Sigmoid colon (tissue), 7 donors: ENCODE results near the gene MTX2. TPM values are rescaled to one million over a fixed set of nuclear protein-coding genes. Genes with fewer than 3 reads are reported as not detected.

ENCODE experiments used
- DNase-seq: peaks from one replicate; pipeline ENCODE4 v3.0.0-alpha.2; 2019
- H3K27ac ChIP-seq, 4 donors: fragments of 200-600 bp; sonication (generic); one replicate each; pipeline ENCODE4 v1.5.1; 2016 to 2019; ENCODE audit warnings: mild to moderate bottlenecking in 1 of 4
- H3K27me3 ChIP-seq, 3 donors: fragments of 200-600 bp; sonication (generic); one replicate each; pipeline ENCODE4 v1.5.1; 2019; ENCODE audit warnings: mild to moderate bottlenecking in 1 of 3
- H3K36me3 ChIP-seq, 4 donors: fragments of 200-600 bp; sonication (generic); one replicate each; pipeline ENCODE4 v1.5.1; 2016 to 2019
- H3K4me1 ChIP-seq, 4 donors: fragments of 200-600 bp; sonication (generic); one replicate each; pipeline ENCODE4 v1.5.1; 2017 to 2019
- H3K4me3 ChIP-seq, 4 donors: fragments of 200-600 bp; sonication (generic); one replicate each; pipeline ENCODE4 v1.5.1; 2017 to 2019; ENCODE audit warnings: mild to moderate bottlenecking in 2 of 4, moderate library complexity in 1 of 4
- H3K9me3 ChIP-seq, 4 donors: fragments of 200-600 bp in 3 of 4; sonication (generic) in 3 of 4; one replicate each; pipeline versions ENCODE4 v1.5.1 to v1.6.1; 2013 to 2019
- EP300 ChIP-seq, 4 donors: sonication (generic); formaldehyde crosslinking; IDR thresholded peaks; one replicate each; pipeline ENCODE4 v1.6.1; 2017; ENCODE audit warnings: antibody characterized with exemption in 4 of 4
- POLR2A ChIP-seq, 2 donors: fragments of 450-650 bp; IDR thresholded peaks; one replicate each; pipeline ENCODE4 v1.6.1; 2016; ENCODE audit warnings: antibody characterized with exemption in 2 of 2, mild to moderate bottlenecking in 2 of 2, moderate library complexity in 2 of 2
- POLR2AphosphoS5 ChIP-seq, 4 donors: sonication (generic); formaldehyde crosslinking; IDR thresholded peaks; one replicate each; pipeline ENCODE4 v1.6.1; 2017; ENCODE audit warnings: antibody characterized with exemption in 4 of 4
- WGBS, 2 donors: extraction: QIAGEN DNeasy Blood & Tissue Kit; methylation state at CpG; one replicate each; pipeline ENCODE4 v1.1.7; 2013; 5-methylcytosine and 5-hydroxymethylcytosine counted together
- intact Hi-C: fragments of 100-400 bp; cut with DNase I; formaldehyde crosslinking; loops from one replicate; pipeline ENCODE4 v1.15.1; 2023
- polyA plus RNA-seq, 3 donors: library from polyadenylated mRNA; stranded (reverse); fragments of 200-250 nt; gene quantifications; one replicate each; pipeline ENCODE4 v1.2.3, GENCODE V29; 2013
- total RNA-seq, 4 donors: library from RNA; depleted of rRNA; stranded (reverse); fragments of >200 nt; gene quantifications; one replicate each; pipeline ENCODE4 v1.1.0, GENCODE V29; 2016
- TF ChIP-seq, protein P1 (sequence below), 4 experiments: fragments of 450-650 bp in 3 of 4; fragments of 200-600 bp in 1 of 4; IDR thresholded peaks; one replicate each; pipeline ENCODE4 v1.5.1; 2016 to 2019; ENCODE audit warnings: antibody characterized with exemption in 4 of 4, mild to moderate bottlenecking in 3 of 4, moderate library complexity in 2 of 4
- donor health status: healthy with polysubstance abuse.
- donor health status: Bipolar disorder and iron deficiency.
- donor health status: healthy.

The MTX2 gene
- total RNA-seq = 10 to 100 TPM; 34.5 to 49.5 (median 38.8) TPM
- polyA plus RNA-seq = 10 to 100 TPM; 45.8 to 66.8 (median 59.5) TPM

DNA sequence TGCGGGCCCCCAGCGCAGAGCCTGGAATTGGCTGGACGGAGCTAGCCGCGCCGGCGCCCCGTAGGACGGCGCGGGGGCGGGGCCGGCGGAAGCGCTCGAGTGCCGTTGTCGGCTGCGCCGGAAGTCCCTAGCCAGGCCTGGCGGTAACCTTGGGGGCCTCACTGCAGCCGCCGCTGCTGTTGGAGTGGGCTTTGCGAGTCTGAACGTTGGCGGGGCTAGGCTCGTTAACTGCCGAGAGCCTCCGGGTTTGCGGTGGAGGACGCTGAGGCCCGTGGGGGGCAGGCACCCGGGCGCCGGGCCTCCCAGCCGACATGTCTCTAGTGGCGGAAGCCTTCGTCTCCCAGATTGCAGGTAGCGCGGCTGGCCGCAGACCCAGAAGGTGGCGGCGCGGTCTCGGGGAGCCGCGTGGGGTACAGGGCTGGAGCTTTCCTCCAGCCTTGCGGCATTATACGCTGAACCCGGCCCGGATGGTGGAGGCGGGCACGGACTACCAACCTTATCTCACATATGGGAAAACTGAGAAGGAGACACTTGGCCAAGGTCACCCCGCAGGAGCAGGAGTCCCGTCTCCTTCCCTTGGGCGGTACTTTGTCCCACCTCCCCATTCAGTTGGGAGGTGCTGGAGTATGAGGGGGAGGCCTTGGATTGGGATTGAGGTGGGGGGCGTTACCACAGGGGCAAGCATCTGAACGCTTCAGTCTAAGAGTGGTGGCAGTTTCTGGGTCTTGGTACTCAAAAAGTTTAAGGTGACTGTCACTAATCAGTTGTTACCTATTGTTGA, at the start of gene MTX2:
MTX2 (plus strand) TSS at position 124 of the 781 bp plus-strand sequence; CDS start at position 312, 188 bp downstream.
- peak; percentile 80 for DNase-seq
- no peaks in the 10 kb centered on the region for H3K9me3 ChIP-seq
- no peaks in the 10 kb centered on the region for H3K36me3 ChIP-seq
- peak within 1 kb of the TSS; percentile 80 to 90 (median 82) for H3K27ac ChIP-seq
- intact Hi-C loops = loop anchor here (5.0 kb wide), 3 partner anchors 107 to 368 kb away; no protein-coding TSS in a partner anchor
- 0% methylated on average over 58 of the region's 58 CpGs for WGBS, 2 donors
- no peaks in the 10 kb centered on the region for H3K27me3 ChIP-seq
- H3K4me3 ChIP-seq = peak within 1 kb of the TSS; percentile 62 to 80 (median 69)
- TF ChIP-seq POLR2AphosphoS5 (IDR thresholded peaks at IDR 0.05) = peak; percentile 43 to 87 (median 76)
- peak; percentile 17 to 44 for TF ChIP-seq POLR2A (IDR thresholded peaks at IDR 0.05)
- TF ChIP-seq EP300 (IDR thresholded peaks at IDR 0.05) = no peak
- TF ChIP-seq, protein P1, sequence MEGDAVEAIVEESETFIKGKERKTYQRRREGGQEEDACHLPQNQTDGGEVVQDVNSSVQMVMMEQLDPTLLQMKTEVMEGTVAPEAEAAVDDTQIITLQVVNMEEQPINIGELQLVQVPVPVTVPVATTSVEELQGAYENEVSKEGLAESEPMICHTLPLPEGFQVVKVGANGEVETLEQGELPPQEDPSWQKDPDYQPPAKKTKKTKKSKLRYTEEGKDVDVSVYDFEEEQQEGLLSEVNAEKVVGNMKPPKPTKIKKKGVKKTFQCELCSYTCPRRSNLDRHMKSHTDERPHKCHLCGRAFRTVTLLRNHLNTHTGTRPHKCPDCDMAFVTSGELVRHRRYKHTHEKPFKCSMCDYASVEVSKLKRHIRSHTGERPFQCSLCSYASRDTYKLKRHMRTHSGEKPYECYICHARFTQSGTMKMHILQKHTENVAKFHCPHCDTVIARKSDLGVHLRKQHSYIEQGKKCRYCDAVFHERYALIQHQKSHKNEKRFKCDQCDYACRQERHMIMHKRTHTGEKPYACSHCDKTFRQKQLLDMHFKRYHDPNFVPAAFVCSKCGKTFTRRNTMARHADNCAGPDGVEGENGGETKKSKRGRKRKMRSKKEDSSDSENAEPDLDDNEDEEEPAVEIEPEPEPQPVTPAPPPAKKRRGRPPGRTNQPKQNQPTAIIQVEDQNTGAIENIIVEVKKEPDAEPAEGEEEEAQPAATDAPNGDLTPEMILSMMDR (IDR thresholded peaks at IDR 0.05) = peak in 2 of 4 experiments; percentile 18 to 26
- peaks cover 0 to 13% (median 9%) of the 10 kb centered on the region in 4 donors for H3K4me1 ChIP-seq

DNA sequence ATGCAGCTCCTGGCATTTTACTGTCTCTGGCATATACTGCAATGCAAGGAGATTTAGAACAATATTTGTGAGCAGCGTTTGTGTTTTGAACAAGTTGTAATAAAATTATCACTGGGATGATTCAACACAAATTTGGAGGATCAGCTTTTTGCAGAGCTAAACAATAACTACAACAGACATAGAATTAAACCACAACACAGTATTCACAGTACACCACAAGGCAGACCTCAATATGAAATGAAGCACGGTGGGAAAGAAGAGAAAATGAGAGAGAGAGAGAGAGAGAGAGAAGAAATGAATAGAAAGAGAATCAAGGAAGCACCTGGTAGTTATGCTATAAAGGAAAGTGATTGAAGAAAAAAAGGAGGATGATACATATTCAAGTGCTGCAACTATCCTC, 41.4 kb upstream of the MTX2 start:
- Histone ChIP-seq H3K4me1 (no peaks in the 10 kb centered on the region), H3K27me3 (peaks cover 0 to 5% (median 0%) of the 10 kb centered on the region in 3 donors)
- WGBS, 2 donors = 81% methylated on average over 2 of the region's 2 CpGs

DNA sequence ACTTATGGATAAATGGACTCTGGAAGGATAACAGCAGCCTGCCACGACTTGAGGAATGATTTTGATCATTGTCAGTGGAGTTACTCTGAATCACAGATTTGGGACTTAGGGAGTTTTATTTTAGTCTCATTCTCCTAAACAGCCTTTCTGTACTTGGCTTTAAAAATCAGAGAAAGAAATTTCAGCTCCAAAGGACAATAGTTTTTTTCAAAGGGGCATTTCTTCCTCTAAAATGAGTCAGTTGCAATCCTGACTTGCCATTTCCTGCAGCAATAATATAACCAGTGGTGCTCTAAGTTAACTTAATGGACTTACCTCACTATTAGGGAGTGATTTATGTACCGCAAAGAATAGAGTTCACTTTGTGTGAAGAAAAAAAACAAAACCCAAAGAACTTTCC, 35.1 kb upstream of the MTX2 start:
- H3K36me3 ChIP-seq = no peaks in the 10 kb centered on the region
- no peaks in the 10 kb centered on the region for H3K27me3 ChIP-seq
- DNase-seq = no peak
- TF ChIP-seq, protein P1 (IDR thresholded peaks at IDR 0.05) = no peak
- TF ChIP-seq POLR2AphosphoS5 (IDR thresholded peaks at IDR 0.05) (no peak), EP300 (IDR thresholded peaks at IDR 0.05) (no peak)
- H3K27ac ChIP-seq = no peak overlapping the region
- no peaks in the 10 kb centered on the region for H3K4me1 ChIP-seq
- 72 to 76% methylated on average over 2 of the region's 2 CpGs for WGBS, 2 donors
- H3K4me3 ChIP-seq = no peak overlapping the region
- intact Hi-C loops = no loop called here
- no peaks in the 10 kb centered on the region for H3K9me3 ChIP-seq

More for the DNA sequence above, 41.4 kb upstream of the MTX2 start:
- Histone ChIP-seq H3K36me3 (no peaks in the 10 kb centered on the region), H3K27ac (no peak overlapping the region), H3K9me3 (no peaks in the 10 kb centered on the region), H3K4me3 (no peak overlapping the region)
- TF ChIP-seq POLR2A (IDR thresholded peaks at IDR 0.05) = no peak
- no peak for TF ChIP-seq EP300 (IDR thresholded peaks at IDR 0.05)
- TF ChIP-seq, protein P1 (IDR thresholded peaks at IDR 0.05) = no peak
- TF ChIP-seq POLR2AphosphoS5 (IDR thresholded peaks at IDR 0.05) = no peak
- DNase-seq = no peak
- intact Hi-C loops = no loop called here

DNA sequence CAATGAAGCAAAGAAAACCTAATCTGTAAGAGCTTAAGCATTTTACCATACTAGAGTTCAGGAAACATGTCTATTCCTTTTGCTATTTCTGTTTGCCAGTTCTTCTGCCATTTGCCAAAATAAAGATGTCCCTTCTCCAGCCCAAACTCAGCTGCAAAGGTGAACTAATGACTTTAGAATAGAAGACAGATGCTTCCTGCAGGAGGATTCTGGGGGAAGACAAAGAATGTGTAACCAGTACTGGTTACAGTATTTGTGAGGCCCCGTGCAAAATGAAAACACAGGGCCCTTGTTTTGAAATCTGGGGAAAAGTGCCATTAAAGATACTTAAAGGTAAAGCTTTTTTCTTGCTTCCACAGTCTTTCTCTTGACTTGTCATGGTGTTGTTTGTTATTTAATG, 34.3 kb upstream of the MTX2 start:
- WGBS, 2 donors = 35 to 54% methylated on average over 1 of the region's 1 CpG
- intact Hi-C loops = no loop called here
- H3K36me3 ChIP-seq = no peaks in the 10 kb centered on the region
- H3K27me3 ChIP-seq = no peaks in the 10 kb centered on the region
- H3K9me3 ChIP-seq = no peaks in the 10 kb centered on the region
- TF ChIP-seq EP300 (IDR thresholded peaks at IDR 0.05) (no peak), POLR2AphosphoS5 (IDR thresholded peaks at IDR 0.05) (no peak), POLR2A (IDR thresholded peaks at IDR 0.05) (no peak)
- TF ChIP-seq, protein P1 (IDR thresholded peaks at IDR 0.05) = no peak
- DNase-seq = no peak
- H3K4me1 ChIP-seq = no peaks in the 10 kb centered on the region
- no peak overlapping the region for H3K4me3 ChIP-seq
- H3K27ac ChIP-seq = no peak overlapping the region
